H4 (cell line): ENCODE measurements around the gene IL27RA. TPM values are rescaled to one million over a fixed set of nuclear protein-coding genes. Genes with fewer than 3 reads are reported as not detected.

Experiments used
- DNase-seq: peaks from one replicate; pipeline ENCODE4 v3.0.0-alpha.2; 2015; ENCODE audit warnings: low spot score
- total RNA-seq: library from RNA; depleted of rRNA; stranded (reverse); fragments of >200 nt; shearing (Covaris generic); gene quantifications from 2 replicates; pipeline ENCODE4 v1.2.3, GENCODE V29; 2014; rRNA removed

The IL27RA gene
- 13.9 and 15.0 TPM in 2 replicates for total RNA-seq

- peak; percentile 52 for DNase-seq
These were observed at the start of gene IL27RA for GRCh38 chr19:14031719-14032480. IL27RA (plus strand) TSS chr19:14031762; CDS start chr19:14031873, 111 bp downstream.

DNA sequence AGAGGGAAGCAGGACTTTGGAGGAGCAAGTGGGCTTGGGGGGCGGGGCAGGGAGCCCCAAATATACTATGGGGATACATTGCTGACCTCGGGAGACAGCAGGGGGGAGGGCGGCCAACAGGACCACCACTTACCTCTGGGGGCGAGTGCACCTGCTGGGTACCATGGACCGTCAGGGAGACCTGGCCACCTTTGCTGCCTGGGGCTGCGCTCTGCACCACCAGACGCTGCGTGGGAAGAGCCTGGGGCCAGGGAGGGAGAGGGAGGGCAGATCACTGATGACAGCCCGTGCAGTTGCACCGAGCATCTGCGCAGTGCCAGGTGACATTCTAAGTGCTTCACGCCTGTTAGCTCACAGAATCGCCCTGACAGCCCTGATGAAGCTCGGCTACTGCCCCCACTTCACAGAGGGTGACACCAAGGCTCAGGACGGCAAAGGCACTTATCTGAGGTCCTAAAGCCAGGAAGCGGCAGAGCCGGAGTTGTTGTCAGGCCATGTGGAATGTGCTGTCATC is 49.5 kb upstream of the IL27RA start:
- DNase-seq, result no peak

GRCh38 chr19:13982773-13983172 is 48.8 kb upstream of the IL27RA start:
- DNase-seq, result no peak

- no peak for DNase-seq
These were observed 48.2 kb upstream of the IL27RA start for GRCh38 chr19:13983213-13983889.

DNA sequence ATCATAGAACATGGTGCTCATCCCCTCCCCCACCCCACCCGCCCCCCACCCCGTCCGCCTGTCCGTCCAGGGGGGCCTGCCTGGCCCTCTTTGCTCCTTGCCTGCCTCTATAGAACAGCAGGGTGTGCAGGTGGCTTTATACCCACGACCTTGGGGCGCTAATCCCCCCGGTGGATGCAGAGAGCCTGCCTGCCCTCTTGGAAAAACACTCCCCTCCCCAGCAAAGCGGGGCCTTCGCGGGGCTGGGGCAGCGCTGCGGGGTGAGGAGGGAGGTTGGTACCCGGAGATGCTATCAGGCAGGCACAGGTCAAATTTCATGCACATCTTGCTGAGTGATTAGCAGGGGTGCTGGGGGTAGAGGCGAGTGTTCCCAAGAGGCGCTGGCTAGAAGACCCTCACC is 47.4 kb upstream of the IL27RA start:
- DNase-seq, result no peak

DNA sequence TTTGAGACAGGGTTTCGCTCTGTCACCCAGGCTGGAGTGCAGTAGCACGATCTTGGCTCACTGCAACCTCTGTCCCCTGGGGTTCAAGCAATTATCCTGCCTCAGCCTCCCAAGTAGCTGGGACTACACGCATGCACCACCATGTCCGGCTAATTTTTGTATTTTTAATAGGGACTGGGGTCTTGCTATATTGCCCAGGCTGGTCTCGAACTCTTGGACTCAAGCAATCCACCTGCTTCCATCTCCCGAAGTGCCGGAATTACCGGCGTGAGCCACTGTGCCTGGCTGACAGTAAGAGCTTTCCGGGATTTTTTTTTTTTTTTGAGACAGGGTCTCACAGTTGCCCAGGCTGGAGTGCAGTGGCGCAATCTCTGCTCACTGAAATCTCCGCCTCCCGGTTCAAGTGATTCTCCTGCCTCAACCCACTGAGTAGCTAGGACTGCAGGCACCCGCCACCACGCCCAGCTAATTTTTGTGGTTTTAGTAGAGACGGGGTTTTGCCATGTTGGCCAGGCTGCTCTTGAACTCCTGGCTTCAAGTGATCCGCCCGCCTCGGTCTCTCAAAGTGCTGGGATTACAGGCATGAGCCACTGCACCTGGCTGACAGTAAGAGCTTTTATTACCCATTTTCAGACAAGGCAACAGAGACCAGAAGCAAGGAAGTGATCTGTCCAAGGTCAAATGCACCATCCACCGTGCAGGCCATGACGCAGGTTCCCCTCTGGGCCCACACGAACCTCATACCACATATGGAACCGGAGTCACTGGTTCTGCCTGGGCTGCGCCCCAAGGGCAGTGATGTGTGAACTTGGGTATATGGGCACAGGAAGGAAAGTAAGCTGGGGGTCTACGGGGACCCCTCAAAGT is 46.5 kb upstream of the IL27RA start:
- no peak for DNase-seq

GRCh38 chr19:13985771-13986347 is 45.7 kb upstream of the IL27RA start:
- DNase-seq, result no peak

DNA sequence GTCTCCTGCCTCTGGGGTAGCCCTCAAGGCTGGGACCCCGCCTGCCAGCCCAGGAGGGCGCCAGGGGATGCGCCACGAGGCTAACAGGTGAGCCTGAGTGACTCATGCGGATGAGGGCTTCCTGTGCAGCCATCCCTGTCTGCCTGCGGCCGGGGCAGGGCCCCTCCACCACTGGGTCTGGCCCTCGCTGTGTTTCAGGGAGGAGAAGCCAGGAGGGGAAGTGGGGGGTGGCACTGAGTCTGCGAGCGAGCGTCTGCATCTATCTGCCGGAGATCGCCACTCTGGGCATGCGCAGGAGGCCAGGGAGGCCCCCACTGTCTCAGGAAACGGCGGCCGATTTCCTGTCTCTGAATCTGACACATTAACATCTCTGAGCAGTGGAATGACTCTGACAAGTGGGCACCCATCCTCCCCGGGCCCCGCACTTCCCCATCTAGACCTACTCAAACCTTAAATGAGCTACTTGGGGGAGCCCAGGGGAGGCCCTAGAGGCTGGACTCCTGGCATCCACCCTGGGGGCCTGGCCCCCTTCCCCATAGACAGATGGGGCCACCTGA is 45.1 kb upstream of the IL27RA start:
- no peak for DNase-seq

DNA sequence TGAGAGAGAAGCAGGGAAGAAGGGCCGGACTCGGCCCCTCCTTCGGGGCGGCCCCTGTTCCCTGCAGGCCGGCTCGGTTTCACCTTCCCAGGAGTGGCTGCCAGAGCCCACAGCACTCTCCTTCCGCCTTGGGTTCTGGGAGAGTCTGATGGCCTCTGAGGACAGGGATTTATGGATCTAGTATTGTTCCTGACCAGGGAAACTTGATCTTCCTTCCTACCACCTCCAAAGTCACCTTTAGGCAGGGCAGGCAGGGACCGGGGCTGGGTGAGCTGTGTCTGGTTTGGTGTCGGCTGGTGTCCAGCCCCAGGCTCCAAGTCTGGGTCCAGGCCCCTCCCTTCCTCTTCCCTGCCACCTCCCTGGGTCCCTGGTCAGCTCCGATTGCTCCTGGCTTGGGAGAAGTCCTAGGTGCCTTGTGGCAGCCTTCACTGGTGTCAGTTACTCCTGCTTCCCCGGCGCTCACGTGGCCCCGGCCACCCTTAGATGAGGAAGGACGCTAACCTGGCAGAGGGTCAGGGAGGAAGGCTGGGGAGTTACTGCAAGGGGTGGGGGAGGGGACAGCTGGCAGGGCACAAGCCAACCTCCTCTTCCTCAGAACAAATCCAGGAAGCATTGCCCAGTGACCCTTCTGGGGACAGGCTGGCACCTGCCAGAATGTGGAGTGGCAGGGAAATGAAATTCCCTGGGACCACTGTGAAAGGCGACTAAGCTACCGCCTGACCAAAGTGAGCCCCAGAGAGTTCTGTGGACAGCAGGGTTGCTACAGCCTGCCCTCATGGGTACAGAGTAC is 44.3 kb upstream of the IL27RA start:
- no peak for DNase-seq

DNA sequence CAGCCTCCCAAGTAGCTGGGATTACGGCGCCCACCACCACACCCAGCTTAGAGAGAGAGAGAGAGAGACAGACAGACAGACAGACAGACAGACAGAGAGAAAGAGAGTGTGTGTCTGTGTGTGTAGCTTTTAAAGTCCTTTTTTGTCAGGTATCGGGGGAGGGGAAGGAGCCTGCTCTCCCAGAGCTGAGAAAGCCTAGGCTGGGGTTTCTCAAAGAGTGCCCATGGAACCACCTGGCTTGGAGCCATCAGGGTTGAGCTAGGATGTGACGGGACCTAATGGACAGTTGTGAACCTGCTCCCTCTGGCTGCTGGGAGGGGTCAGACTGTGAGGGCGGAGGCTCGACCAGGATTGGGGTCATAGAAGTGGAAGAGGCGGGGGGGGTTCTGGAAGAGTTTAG is 42.1 kb upstream of the IL27RA start:
- DNase-seq, result no peak

DNA sequence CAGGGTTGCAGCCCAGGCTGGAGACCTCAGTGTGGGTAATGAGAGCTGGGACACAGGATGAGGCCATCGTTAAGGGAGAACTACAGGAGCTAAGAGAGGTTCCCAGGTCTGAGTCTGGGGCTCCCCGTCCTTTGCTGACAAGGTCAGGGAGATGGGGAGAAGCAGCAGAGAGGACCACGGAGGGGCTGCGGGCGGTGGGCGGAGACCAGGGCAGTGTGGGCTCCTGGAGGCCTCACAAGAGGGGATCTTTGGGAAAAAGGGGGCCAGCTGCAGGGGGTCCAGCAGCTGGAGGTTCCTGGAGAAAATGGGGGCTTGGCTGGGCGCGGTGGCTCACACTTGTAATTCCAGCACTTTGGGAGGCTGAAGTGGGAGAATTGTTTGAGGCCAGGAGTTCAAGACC is 41.5 kb upstream of the IL27RA start:
- DNase-seq, result no peak

GRCh38 chr19:13992025-13992424 is 39.5 kb upstream of the IL27RA start:
- no peak for DNase-seq

GRCh38 chr19:13993590-13994300 is 37.8 kb upstream of the IL27RA start:
- DNase-seq, result no peak

DNA sequence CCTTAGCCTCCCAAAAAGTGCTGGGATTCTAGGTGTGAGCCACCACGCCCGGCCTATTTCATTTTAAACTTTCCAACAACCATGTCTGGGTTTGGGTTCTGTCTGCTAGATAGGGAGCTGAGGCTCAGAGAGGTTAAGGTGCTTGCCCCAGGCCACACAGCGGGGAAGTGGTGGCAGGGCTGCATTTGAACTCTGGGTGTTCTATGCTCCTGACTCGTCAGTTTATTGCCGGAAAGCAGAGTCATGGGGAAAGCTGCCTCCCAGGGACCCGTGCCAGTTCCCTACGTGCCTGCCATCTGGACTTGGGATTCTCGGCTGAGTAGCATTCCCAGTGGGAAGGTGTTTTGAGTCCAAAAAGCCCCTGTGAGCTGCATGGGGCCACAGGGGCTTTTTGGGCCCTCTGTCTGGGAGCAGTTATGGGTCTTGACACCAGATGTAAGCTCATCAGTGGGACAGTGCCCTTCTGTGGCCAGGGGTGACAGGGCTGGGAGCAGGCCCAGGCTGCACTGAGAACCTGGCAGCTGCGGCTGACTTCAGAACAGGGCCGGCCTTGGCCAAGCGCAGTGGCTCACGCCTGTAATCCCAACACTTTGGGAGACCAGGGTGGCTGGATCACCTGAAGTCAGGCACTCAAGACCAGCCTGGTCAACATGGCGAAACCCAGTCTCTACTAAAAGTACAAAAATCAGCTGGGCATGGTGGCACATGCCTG is 36.4 kb upstream of the IL27RA start:
- no peak for DNase-seq

DNA sequence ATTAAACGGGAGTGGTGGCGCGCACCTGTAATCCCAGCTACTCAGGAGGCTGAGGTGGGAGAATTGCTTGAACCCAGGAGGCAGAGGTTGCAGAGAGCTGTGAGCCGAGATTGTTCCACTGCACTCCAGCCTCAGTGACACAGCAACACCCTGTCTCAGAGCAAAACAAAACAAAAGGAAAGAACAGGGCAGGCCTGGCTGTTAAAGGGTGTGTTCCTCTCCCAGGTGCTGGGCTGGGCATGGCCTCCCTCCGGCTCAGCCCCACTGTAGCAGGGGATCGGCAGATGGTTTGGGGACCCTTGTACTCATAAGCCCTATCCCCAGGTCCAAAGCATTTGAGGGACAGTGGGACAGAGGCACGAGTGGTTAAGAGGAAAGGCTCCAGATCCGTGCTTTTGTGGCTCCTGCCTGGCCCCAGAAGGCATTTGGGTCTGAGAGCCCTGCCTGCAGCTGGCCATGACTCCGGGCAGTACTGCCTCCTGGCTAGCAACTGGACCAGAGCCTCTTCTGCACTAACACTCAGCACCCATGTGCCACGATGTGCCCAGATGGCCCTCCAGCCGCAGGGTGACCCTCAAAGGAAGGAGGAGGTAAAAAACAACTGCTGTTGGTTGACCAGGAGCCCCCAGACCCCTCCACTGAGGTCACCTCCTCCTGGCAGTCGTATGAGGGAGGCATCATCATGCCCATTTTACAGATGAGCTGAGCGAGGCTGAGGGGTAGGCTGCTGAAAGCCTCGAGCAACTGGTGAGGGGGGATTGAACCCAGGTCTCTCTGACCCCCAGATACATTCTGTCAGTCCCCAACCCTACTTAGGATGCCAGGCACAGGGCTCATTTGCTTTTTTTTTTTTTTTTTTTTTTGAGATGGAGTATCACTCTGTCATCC is 35.4 kb upstream of the IL27RA start:
- DNase-seq, result no peak

- DNase-seq, result no peak
These were observed 34.5 kb upstream of the IL27RA start for GRCh38 chr19:13996928-13997630.

DNA sequence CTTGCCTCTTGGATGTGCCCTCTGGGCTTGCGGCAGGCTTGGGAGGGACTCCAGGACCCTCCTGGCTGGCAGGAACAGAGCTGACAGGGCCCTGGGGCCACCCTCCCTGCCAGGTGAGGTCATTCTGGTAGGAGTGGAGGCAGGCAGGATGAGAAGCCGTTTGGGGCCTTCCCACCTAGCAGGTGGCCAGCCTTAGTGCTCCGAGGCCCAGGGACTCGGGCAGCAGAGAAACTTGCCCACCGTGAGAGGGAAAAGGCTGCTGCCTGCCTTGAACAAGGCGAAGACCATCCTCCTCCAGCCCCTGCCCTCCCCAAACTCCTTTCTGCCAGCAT is 34.0 kb upstream of the IL27RA start:
- DNase-seq, result no peak

DNA sequence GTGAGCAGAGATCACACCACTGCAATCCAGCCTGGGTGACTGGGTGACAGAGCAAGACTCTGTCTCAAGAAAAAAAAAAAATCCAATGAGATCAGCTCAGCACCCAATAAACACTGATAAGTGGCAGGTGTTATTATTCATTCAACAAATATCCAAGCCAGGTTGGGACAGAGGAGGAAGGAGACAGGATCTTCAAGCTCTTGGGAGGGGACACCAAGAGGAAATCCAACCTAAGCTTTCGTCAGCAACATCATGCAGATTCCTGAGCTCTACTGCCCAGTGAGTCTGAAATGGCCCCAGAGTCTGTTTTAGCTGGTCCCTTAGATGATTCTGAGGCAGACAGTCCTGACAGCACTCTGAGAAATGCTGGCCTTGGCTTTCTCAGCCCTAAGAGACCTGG is 33.1 kb upstream of the IL27RA start:
- no peak for DNase-seq
